DMS 273 (cell line): ENCODE data around the gene RARB.

Experiments
- DNase-seq: peaks from one replicate; lab custom pipeline; 2025; ENCODE audit not compliant: unreplicated experiment; lab: John Stamatoyannopoulos, UW

Gene RARB

GRCh38 chr3:25421747-25422146 is 6.3 kb upstream of the RARB start:
- no peak for DNase-seq

- DNase-seq = no peak
These were observed 4.1 kb upstream of the RARB start for GRCh38 chr3:25423780-25424588.

GRCh38 chr3:25424614-25425013 is 3.4 kb upstream of the RARB start:
- no peak for DNase-seq

- DNase-seq = no peak
These were observed 1.7 kb upstream of the RARB start for GRCh38 chr3:25426408-25426807.

- DNase-seq = no peak
These were observed 908 bp upstream of the RARB start for GRCh38 chr3:25427155-25427554.

GRCh38 chr3:25427563-25427941 is 511 bp upstream of the RARB start:
- no peak for DNase-seq

GRCh38 chr3:25428789-25429335 is 799 bp downstream of the RARB start:
- DNase-seq = no peak

GRCh38 chr3:25429361-25430286 is 1.6 kb downstream of the RARB start:
- no peak for DNase-seq

- no peak for DNase-seq
These were observed 2.3 kb downstream of the RARB start for GRCh38 chr3:25430287-25430934.

GRCh38 chr3:25430935-25431770 is 3.1 kb downstream of the RARB start:
- DNase-seq = no peak

GRCh38 chr3:25432176-25432720 is 4.2 kb downstream of the RARB start:
- no peak for DNase-seq

GRCh38 chr3:25433106-25433505 is 5.0 kb downstream of the RARB start:
- no peak for DNase-seq

GRCh38 chr3:25433868-25434267 is 5.8 kb downstream of the RARB start:
- no peak for DNase-seq

GRCh38 chr3:25437953-25438352 is 9.9 kb downstream of the RARB start:
- DNase-seq = no peak

- no peak for DNase-seq
These were observed 10.9 kb downstream of the RARB start for GRCh38 chr3:25438791-25439555.

GRCh38 chr3:25441234-25441856 is 13.3 kb downstream of the RARB start:
- peak; percentile 9 for DNase-seq

- DNase-seq = no peak
These were observed 14.4 kb downstream of the RARB start for GRCh38 chr3:25442486-25442885.

GRCh38 chr3:25444273-25444672 is 16.2 kb downstream of the RARB start:
- no peak for DNase-seq

- DNase-seq = no peak
These were observed 17.7 kb downstream of the RARB start for GRCh38 chr3:25445731-25446130.
